GM18499 (cell line): Measurements from ENCODE around the gene COL8A2.

Source experiments
- ATAC-seq: cut with Tn5 transposase; IDR thresholded peaks from one replicate; pipeline ENCODE4 v1.9.1; 2021; ENCODE audit warnings: moderate number of reproducible peaks; ENCODE audit not compliant: insufficient read depth, unreplicated experiment

The COL8A2 gene

GRCh38 chr1:36080236-36080635 lies 44.8 kb downstream of the COL8A2 start:
- ATAC-seq = no peak

GRCh38 chr1:36076979-36077573 lies 47.9 kb downstream of the COL8A2 start:
- no peak for ATAC-seq

DNA sequence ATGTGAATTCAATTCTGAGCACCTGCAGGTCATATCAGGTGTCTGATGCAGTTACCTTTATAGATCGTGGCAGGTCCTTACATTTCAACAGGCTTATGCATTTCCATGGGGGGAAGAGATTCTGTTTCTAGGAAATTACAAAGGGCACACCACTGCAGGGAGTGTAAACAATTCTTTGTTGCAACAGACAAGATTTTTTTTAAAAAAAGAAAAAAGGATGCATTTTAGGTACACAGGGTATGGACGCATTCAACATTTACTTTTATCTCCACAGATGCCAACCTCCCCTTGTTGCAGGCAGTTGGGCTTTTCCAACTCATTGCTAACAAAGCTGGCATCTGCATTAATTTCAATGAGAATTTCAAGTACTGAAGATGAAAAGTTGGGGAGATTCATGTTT lies 54.7 kb downstream of the COL8A2 start:
- ATAC-seq = no peak

DNA sequence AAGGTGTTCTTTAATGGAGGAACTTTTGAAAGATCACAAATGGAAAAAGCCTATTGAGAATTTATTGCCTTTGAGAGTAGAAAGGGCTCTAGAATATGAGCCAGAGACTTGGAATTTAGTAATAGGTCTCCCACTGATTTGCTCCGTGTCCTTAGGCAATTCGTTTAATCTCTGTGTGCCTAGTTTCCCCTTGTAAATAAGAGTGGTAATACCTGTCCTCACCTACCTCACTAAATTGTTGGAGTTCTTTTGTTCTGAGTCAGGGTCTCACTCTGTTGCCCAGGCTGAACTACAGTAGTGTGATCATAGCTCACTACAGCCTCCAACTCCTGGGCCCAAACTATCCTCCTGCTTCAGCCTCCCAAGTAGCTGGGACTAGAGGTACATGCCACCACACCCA lies 56.2 kb downstream of the COL8A2 start:
- no peak for ATAC-seq

DNA sequence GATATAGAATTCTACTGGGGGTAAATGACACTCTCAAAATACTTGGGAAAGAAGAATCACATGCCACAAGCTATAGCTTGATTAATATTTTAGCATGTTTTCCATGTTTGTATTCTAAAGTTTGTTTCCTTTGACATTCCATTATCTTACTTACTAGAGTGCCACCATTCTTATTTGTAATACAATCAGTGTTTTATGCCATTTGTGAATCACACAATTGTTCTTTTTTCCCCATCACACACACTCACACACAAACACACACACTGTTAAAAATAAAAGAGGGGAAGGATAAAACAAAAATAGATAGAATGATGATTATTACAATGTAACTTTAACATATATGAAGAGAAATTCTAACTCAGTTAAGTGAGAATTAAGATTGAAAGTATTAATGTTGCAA lies 57.2 kb downstream of the COL8A2 start:
- no peak for ATAC-seq

GRCh38 chr1:36062315-36062714 lies 62.7 kb downstream of the COL8A2 start:
- no peak for ATAC-seq

GRCh38 chr1:36055706-36056105 lies 69.3 kb downstream of the COL8A2 start:
- no peak for ATAC-seq

- no peak for ATAC-seq
Measured at GRCh38 chr1:36053978-36054377, 71.0 kb downstream of the COL8A2 start.

GRCh38 chr1:36051821-36052220 lies 73.2 kb downstream of the COL8A2 start:
- ATAC-seq = no peak
